SJSA1 (cell line): Measurements from ENCODE around the gene ATP6V0E1. TPM values are rescaled to one million over a fixed set of nuclear protein-coding genes. Genes with fewer than 3 reads are reported as not detected.

Experiments
- DNase-seq, 2 experiments: peaks; one replicate each; pipeline ENCODE4 v3.0.0-alpha.2; 2015 to 2020; ENCODE audit warnings: low spot score in 2 of 2, low read depth in 1 of 2
- H3K27ac ChIP-seq: fragments of 250-450 bp; sonication (Bioruptor Pico); 2 replicates; pipeline ENCODE4 v1.5.1; 2020; ENCODE audit warnings: mild to moderate bottlenecking, moderate library complexity
- H3K27me3 ChIP-seq: fragments of 250-450 bp; sonication (Bioruptor Pico); replicated peaks from 2 replicates; pipeline ENCODE4 v1.5.1; 2020; ENCODE audit warnings: mild to moderate bottlenecking, moderate library complexity
- H3K36me3 ChIP-seq: fragments of 250-450 bp; sonication (Bioruptor Pico); 2 replicates; pipeline ENCODE4 v1.5.1; 2020; ENCODE audit warnings: mild to moderate bottlenecking
- H3K4me1 ChIP-seq: fragments of 250-450 bp; sonication (Bioruptor Pico); replicated peaks from 2 replicates; pipeline ENCODE4 v1.6.1; 2021; ENCODE audit warnings: mild to moderate bottlenecking
- H3K4me3 ChIP-seq: fragments of 250-450 bp; sonication (Bioruptor Pico); 2 replicates; pipeline ENCODE4 v1.5.1; 2020; ENCODE audit warnings: mild to moderate bottlenecking
- H3K9me3 ChIP-seq: fragments of 250-450 bp; sonication (Bioruptor Pico); replicated peaks from 2 replicates; pipeline ENCODE4 v1.5.1; 2020; ENCODE audit warnings: mild to moderate bottlenecking
- total RNA-seq: library from RNA; depleted of rRNA; stranded (reverse); fragments of >200 nt; shearing (Covaris generic); gene quantifications from 2 replicates; pipeline ENCODE4 v1.2.3, GENCODE V29; 2014

The ATP6V0E1 gene
- total RNA-seq, 1 experiment from 2014 or later: 286 TPM

GRCh38 chr5:172971482-172971881 lies 12.1 kb upstream of the ATP6V0E1 start:
- Histone ChIP-seq H3K4me3 (no peak overlapping the region), H3K9me3 (no peaks in the 10 kb centered on the region), H3K36me3 (peaks cover 40% of the 10 kb centered on the region), H3K4me1 (peaks cover 4% of the 10 kb centered on the region), H3K27ac (no peak overlapping the region), H3K27me3 (no peaks in the 10 kb centered on the region)
- DNase-seq: no peak

- Histone ChIP-seq H3K27ac (no peak overlapping the region), H3K4me3 (no peak overlapping the region), H3K4me1 (peaks cover 4% of the 10 kb centered on the region), H3K9me3 (no peaks in the 10 kb centered on the region), H3K27me3 (no peaks in the 10 kb centered on the region), H3K36me3 (peaks cover 33% of the 10 kb centered on the region)
- DNase-seq: no peak
These were observed 11.0 kb upstream of the ATP6V0E1 start for GRCh38 chr5:172972552-172972951.

GRCh38 chr5:172973127-172973916 lies 10.2 kb upstream of the ATP6V0E1 start:
- H3K27ac ChIP-seq: no peak overlapping the region
- DNase-seq: no peak
- peaks cover 25% of the 10 kb centered on the region for H3K36me3 ChIP-seq
- no peaks in the 10 kb centered on the region for H3K27me3 ChIP-seq
- H3K4me3 ChIP-seq: no peak overlapping the region
- no peaks in the 10 kb centered on the region for H3K9me3 ChIP-seq
- H3K4me1 ChIP-seq: peaks cover 4% of the 10 kb centered on the region

DNA sequence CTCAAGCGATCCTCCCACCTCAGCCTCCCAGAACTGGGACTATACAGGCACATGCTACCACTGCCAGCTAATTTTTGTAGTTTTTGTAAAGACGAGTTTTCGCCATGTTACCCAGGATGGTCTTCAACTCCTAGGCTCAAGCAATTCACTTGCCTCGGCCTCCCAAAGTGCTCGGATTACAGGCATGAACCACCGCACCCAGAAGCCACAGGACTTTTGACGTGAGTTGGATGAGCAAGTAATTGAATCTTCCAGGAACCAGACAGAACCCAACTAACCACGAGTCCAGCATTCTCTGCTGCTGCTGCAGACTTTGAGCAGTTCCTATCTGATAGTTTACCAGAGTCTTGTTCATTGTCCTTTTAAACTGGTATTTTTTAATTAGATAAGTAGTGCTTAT lies 9.6 kb upstream of the ATP6V0E1 start:
- no peaks in the 10 kb centered on the region for H3K9me3 ChIP-seq
- no peak overlapping the region for H3K4me3 ChIP-seq
- no peaks in the 10 kb centered on the region for H3K27me3 ChIP-seq
- DNase-seq: no peak
- H3K27ac ChIP-seq: no peak overlapping the region
- peaks cover 6% of the 10 kb centered on the region for H3K4me1 ChIP-seq
- peaks cover 21% of the 10 kb centered on the region for H3K36me3 ChIP-seq

DNA sequence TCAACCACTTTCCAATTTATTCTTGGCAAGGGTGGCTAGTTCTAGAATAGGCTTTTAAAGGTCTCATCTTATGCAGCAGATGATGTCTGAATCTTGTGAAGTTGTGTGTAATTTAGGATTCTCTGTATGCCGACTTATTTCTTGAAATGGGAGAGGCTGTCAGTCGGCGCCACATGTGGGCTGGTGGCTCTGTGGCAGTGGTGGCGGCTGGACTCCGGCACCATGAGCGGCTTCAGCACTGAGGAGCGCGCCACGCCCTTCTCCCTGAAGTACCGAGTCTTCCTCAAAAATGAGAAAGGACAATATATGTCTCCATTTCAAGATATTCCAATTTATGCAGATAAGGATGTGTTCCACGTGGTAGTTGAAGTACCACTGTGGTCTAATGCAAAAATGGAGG lies 8.3 kb upstream of the ATP6V0E1 start:
- H3K36me3 ChIP-seq: peaks cover 7% of the 10 kb centered on the region
- H3K4me1 ChIP-seq: peaks cover 9% of the 10 kb centered on the region
- H3K27me3 ChIP-seq: no peaks in the 10 kb centered on the region
- H3K27ac ChIP-seq: no peak overlapping the region
- no peak for DNase-seq
- H3K4me3 ChIP-seq: no peak overlapping the region
- no peaks in the 10 kb centered on the region for H3K9me3 ChIP-seq

DNA sequence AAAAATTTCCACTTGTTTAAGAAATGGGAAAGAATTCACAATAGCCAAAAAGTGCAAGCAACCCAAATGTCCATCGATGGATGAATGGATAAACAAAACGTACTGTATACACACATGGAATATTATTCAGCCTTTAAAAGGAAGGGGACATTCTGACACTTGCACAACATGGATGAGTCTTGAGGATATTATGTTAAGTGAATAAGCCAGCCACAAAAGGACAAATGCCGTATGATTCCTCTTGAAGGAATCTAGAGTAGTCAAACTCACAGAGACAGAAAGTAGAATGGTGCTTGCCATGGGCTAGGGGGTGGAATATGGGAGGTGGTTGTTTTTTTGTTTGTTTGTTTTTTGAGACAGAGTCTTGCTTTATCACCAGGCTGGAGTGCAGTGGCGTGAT lies 3.8 kb upstream of the ATP6V0E1 start:
- Histone ChIP-seq H3K27ac (no peak overlapping the region), H3K4me1 (peaks cover 11% of the 10 kb centered on the region), H3K36me3 (peaks cover 5% of the 10 kb centered on the region), H3K4me3 (no peak overlapping the region), H3K27me3 (no peaks in the 10 kb centered on the region), H3K9me3 (no peaks in the 10 kb centered on the region)
- no peak for DNase-seq

- Histone ChIP-seq H3K27me3 (no peaks in the 10 kb centered on the region), H3K27ac (no peak overlapping the region), H3K4me3 (no peak overlapping the region)
These were observed 1.6 kb upstream of the ATP6V0E1 start for GRCh38 chr5:172981931-172982330.

GRCh38 chr5:172984244-172984953 lies 828 bp downstream of the ATP6V0E1 start:
- H3K27ac ChIP-seq: peak overlapping the region; percentile 64
- H3K36me3 ChIP-seq: peaks cover 44% of the 10 kb centered on the region
- DNase-seq: peak; percentile 84 to 86
- peak overlapping the region; percentile 73 for H3K4me3 ChIP-seq
- H3K4me1 ChIP-seq: peaks cover 17% of the 10 kb centered on the region
- H3K27me3 ChIP-seq: no peaks in the 10 kb centered on the region
- no peaks in the 10 kb centered on the region for H3K9me3 ChIP-seq

More at GRCh38 chr5:172981931-172982330, 1.6 kb upstream of the ATP6V0E1 start:
- Histone ChIP-seq H3K36me3 (peaks cover 23% of the 10 kb centered on the region), H3K4me1 (peaks cover 22% of the 10 kb centered on the region), H3K9me3 (no peaks in the 10 kb centered on the region)
- no peak for DNase-seq

DNA sequence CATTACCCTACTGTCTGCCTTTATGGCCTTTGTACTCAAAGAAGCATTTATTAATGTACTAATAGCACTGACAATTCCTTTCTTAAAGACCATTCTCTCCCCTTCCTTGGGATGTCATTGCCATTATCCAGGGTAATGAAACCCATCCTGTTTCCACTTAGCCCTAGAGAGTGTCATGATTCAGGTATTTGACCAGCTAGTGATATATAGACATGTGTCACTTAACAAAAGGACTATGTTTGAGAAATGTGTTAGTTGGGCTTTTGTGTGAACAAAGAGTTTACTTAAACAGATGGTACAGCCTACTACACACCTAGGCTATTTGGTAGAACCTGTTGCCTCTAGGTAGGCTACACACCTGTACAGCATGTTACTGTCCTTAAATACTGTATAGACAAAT lies 2.0 kb downstream of the ATP6V0E1 start:
- peaks cover 17% of the 10 kb centered on the region for H3K4me1 ChIP-seq
- peaks cover 50% of the 10 kb centered on the region for H3K36me3 ChIP-seq
- no peak overlapping the region for H3K4me3 ChIP-seq
- no peaks in the 10 kb centered on the region for H3K9me3 ChIP-seq
- H3K27ac ChIP-seq: no peak overlapping the region
- DNase-seq: no peak
- H3K27me3 ChIP-seq: no peaks in the 10 kb centered on the region

DNA sequence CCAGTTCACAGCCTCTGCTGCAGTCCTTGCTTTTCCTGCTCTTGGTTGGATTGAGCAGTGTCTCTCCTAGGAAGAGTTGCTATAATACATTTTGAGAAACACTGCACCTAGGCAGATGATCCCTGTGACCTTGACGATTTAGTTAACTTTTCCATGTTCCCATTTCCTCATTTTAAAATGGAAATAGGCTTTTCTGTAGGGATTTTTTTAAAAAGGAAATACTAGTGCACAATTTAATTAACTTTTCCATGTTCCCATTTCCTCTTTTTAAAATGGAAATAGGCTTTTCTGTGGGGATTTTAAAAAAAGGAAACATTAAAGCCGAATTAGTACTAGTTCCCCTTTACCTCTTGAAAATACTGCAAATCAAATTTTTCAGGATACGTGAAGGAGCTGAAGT lies 4.7 kb downstream of the ATP6V0E1 start:
- Histone ChIP-seq H3K27me3 (no peaks in the 10 kb centered on the region), H3K9me3 (no peaks in the 10 kb centered on the region), H3K36me3 (peaks cover 70% of the 10 kb centered on the region), H3K4me3 (no peak overlapping the region), H3K27ac (no peak overlapping the region), H3K4me1 (peaks cover 14% of the 10 kb centered on the region)
- no peak for DNase-seq

DNA sequence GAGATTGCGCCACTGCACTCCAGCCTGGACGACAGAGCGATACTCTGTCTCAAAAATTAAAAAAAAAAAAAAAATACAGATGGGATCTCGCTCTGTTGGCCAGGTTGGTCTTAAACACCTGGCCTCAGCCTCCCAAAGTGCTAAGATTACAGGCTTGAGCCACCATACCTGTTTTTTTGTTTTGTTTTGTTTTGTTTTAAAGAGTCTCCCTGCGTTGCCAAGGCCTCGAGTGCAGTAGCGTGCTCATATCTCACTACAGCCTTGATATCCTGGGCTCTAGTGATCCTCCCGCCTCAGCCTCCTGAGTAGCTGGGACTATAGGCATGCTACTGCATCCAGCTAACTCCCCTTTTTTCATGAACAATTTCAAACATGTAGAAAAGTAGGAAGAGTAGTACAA lies 7.2 kb downstream of the ATP6V0E1 start:
- no peaks in the 10 kb centered on the region for H3K9me3 ChIP-seq
- H3K4me3 ChIP-seq: no peak overlapping the region
- H3K4me1 ChIP-seq: peaks cover 2% of the 10 kb centered on the region
- H3K36me3 ChIP-seq: peaks cover 84% of the 10 kb centered on the region
- no peak overlapping the region for H3K27ac ChIP-seq
- DNase-seq: no peak
- no peaks in the 10 kb centered on the region for H3K27me3 ChIP-seq

DNA sequence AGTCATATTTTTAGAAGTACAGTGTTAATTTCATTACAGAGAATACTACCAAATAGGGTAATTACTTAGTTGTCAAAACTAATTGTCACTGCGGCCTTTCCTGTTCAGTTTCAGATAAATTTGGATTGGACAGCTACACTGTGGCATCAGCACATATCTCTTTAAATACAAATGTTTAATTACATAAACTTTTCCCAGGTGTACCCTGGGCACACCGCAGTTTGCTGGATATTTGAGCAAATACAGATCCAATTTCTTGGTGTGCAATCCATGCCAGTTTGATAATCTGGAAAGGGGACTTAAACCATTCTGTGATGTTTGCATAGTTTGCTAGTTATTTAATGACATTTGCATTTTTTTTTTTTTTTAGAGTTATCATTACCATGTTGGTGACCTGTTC lies 10.8 kb downstream of the ATP6V0E1 start:
- Histone ChIP-seq H3K9me3 (no peaks in the 10 kb centered on the region), H3K27ac (no peak overlapping the region), H3K27me3 (no peaks in the 10 kb centered on the region), H3K36me3 (peaks cover 82% of the 10 kb centered on the region), H3K4me3 (no peak overlapping the region), H3K4me1 (no peaks in the 10 kb centered on the region)
- no peak for DNase-seq

DNA sequence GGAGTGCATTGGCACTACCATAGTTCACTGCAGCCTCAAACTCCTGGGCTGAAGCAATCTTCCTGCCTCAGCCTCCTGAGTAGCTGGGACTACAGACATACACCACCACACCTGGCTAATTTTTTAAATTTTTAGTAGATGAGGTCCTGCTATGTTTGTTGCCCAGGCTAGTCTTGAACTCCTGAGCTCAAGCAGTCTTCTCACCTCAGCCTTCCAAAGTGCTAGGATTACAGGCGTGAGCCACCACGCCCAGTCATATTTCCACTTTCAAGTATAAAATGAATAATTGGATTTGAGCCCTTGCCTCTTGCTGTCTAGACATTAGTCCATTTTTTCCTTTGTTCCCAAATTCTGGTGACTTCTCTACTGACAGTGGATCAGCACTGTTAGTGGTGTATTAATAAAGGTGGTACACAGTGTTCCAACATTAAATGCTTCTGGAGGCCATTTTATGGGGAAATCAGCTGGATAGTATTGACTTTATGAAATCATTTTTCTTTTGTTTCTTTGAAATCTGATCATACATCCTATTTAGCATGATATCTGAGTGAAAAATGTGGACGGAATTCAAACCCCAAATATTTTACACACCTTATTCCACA lies 15.9 kb downstream of the ATP6V0E1 start:
- no peaks in the 10 kb centered on the region for H3K9me3 ChIP-seq
- H3K27me3 ChIP-seq: no peaks in the 10 kb centered on the region
- H3K4me3 ChIP-seq: no peak overlapping the region
- H3K27ac ChIP-seq: no peak overlapping the region
- no peak for DNase-seq
- no peaks in the 10 kb centered on the region for H3K4me1 ChIP-seq
- peaks cover 52% of the 10 kb centered on the region for H3K36me3 ChIP-seq

DNA sequence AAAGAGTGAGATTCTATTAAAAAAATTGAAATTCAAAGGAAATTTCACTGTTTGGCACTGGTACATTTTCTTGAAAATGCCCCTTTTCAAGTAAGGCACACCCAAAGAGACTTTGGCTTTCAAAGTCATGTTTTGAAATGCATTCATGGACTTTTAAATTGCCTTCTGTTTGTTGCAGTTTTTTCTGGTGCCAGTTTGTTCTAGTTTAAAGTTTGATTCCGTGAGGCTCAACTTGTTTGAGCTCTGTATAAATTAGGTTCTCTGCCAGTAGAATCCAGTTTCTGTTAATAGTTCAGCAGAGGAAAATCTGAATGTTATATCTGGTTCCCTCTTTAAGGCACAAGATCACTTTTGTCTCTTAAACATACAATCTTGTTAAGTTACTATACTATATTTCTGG lies 16.4 kb downstream of the ATP6V0E1 start:
- no peaks in the 10 kb centered on the region for H3K9me3 ChIP-seq
- no peak for DNase-seq

More for the DNA sequence above, 16.4 kb downstream of the ATP6V0E1 start:
- Histone ChIP-seq H3K27ac (no peak overlapping the region), H3K4me1 (no peaks in the 10 kb centered on the region), H3K36me3 (peaks cover 47% of the 10 kb centered on the region), H3K4me3 (no peak overlapping the region), H3K27me3 (no peaks in the 10 kb centered on the region)
